Measurements from ENCODE around the gene SLC16A3. TPM values are rescaled to one million over a fixed set of nuclear protein-coding genes. Genes with fewer than 3 reads are reported as not detected.
A peak's percentile ranks its signal among the peaks of the same experiment; 100 is the strongest.

SLC16A3 gene
- total and polyA plus RNA-seq, 2 of the 8 experiments (the other 6 are each of a cell fraction or from before 2014, with no cell fraction given), result 3.8 to 8.7 TPM

DNA sequence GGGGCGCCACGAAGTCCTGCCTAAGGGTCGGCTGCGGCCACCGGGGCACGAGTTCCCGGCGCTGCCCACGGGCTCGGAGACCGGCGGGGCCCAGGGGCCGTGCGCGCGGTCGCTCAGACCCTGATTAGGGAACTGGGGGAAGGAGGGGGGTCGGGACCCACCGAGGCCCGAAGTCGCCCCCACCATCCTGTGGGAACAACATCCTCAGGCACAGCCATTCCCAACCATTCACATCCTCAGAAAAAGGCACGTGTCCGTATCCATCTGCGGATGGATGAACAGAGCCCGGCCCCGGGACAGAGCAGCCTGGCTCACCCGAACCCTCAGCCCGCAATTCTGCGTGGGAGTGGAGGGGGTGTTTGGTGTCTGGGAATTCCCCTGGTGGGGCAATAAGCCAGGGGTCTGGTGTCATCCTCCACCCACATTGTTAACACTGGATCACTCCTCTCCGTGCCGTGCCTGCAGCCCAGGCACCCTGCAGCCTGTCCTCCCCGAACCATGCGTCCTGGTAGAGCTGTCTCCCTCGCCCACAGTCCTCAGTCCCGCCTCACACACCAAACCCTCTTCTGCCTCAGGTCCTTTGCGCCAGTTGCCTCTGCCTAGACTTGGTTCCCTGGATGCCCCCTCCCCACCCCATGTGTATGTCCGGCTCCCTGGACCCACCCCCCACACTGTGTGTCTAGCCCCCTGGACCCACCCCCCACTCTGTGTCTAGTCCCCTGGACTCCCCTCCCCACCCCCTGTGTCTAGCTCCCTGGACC, 15.4 kb upstream of the SLC16A3 start:
- Histone ChIP-seq H3K14ac (ENCODE audit: insufficient read length) (no peak overlapping the region), H2BK120ac (replicated peaks; ENCODE audit: low read depth, low read length) (no peak overlapping the region), H3K27ac (ENCODE audit: low read depth, low read length) (no peak overlapping the region), H2BK12ac (ENCODE audit: low read depth, low read length) (no peak overlapping the region), H3K4me1 (replicated peaks in 1 of 4; ENCODE audit: control insufficient read depth in 3 of 4, insufficient read depth in 4 of 4, low read length in 3 of 4) (peaks cover 0 to 4% (median under 1%) of the 10 kb centered on the region in 4 experiments; a peak in 2 of 7 replicates), H3K79me2 (ENCODE audit: control insufficient read depth in 1 of 2, insufficient read depth in 2 of 2, low read length in 2 of 2) (no peaks in the 10 kb centered on the region), H3K79me1 (ENCODE audit: low read depth, low read length) (no peaks in the 10 kb centered on the region), H2AFZ (ENCODE audit: low read length) (peak overlapping the region; percentile 36; the same call in 1 of the 2 replicates), H3K56ac (replicated peaks; ENCODE audit: insufficient read length, low read depth, low read length) (no peak overlapping the region), H3K18ac (ENCODE audit: extremely low read depth, low read length) (no peak overlapping the region; the same call in 1 of the 2 replicates), H3K9me3 (ENCODE audit: insufficient read depth in 2 of 2, low read depth in 1 of 2, low read length in 1 of 2) (no peaks in the 10 kb centered on the region; a peak in 1 of 4 replicates), H3K9ac (replicated peaks in 1 of 4; ENCODE audit: extremely low read depth in 1 of 4, low read depth in 3 of 4, low read length in 3 of 4) (peak overlapping the region in 3 of 4 experiments; percentile 38 to 82 (median 59); a peak in 4 of 7 replicates), H3K4ac (replicated peaks; ENCODE audit: insufficient read length, low read depth, low read length) (peak overlapping the region; percentile 53), H2AK5ac (ENCODE audit: low read depth, low read length) (no peak overlapping the region), H4K8ac (ENCODE audit: extremely low read depth, insufficient read depth, low read length) (peak overlapping the region; percentile 92; the same call in 1 of the 2 replicates), H3K23ac (ENCODE audit: insufficient read length) (no peak overlapping the region), H3K23me2 (ENCODE audit: low read depth, low read length) (peaks cover 4% of the 10 kb centered on the region; the same call in 1 of the 2 replicates), H3K27me3 (replicated peaks in 1 of 4; ENCODE audit: control insufficient read depth in 3 of 4, extremely low read depth in 1 of 4, insufficient read depth in 3 of 4, low read length in 3 of 4) (peaks cover 2 to 21% (median 13%) of the 10 kb centered on the region in 4 experiments), H4K5ac (ENCODE audit: insufficient read length, low read depth, low read length) (no peak overlapping the region), H3K36me3 (ENCODE audit: control insufficient read depth in 2 of 4, insufficient read depth in 4 of 4, low read length in 3 of 4) (no peaks in the 10 kb centered on the region), H2BK20ac (ENCODE audit: low read length) (no peak overlapping the region), H2BK5ac (ENCODE audit: low read depth, low read length) (no peak overlapping the region; the same call in 1 of the 2 replicates), H4K20me1 (replicated peaks in 1 of 2; ENCODE audit: control insufficient read depth in 1 of 2, insufficient read depth in 2 of 2, low read length in 2 of 2) (peaks cover 0 to 2% of the 10 kb centered on the region in 2 experiments), H3K4me3 (ENCODE audit: extremely low read depth in 1 of 4, insufficient read depth in 2 of 4, low read depth in 3 of 4, low read length in 4 of 4) (peak overlapping the region; percentile 56 to 98 (median 62)), H2BK15ac (ENCODE audit: low read length) (no peak overlapping the region; the same call in 1 of the 2 replicates), H3K4me2 (ENCODE audit: insufficient read depth in 1 of 2, low read depth in 2 of 2, low read length in 2 of 2) (peak overlapping the region; percentile 61 to 93), H4K91ac (replicated peaks; ENCODE audit: insufficient read length, low read length) (peak overlapping the region; percentile 56)
- CTCF ChIA-PET (ENCODE audit: partially characterized antibody), result interaction anchor here (1.1 kb wide), 1 partner anchor 38 kb away, joined by 3 read pairs; no protein-coding TSS in a partner anchor
- DNase-seq (ENCODE audit: low read depth in 1 of 2, low spot score in 2 of 2) (peak in 1 of 2 experiments; percentile 73), FAIRE-seq (no peak)
- POLR2A ChIA-PET (ENCODE audit: partially characterized antibody), result interaction anchor here (0.7 to 3.6 kb wide), 6 partner anchors 16 to 238 kb away, joined by 3 to 11 read pairs (median 5); partner anchors contain the start of genes CSNK1D and SLC16A3
- WGBS, 2 experiments (ENCODE audit: extremely low coverage in 1 of 2, insufficient coverage in 1 of 2, insufficient read length in 1 of 2, insufficient replicate concordance in 2 of 2, low coverage in 1 of 2, low lambda C conversion rate in 2 of 2, missing lambda C conversion rate in 1 of 2), result 34% methylated on average over 11 of the region's 37 CpGs; no CpG with 5 or more reads in 1 of the 2 experiments
- TF ChIP-seq RXRA (IDR thresholded peaks at IDR 0.05; ENCODE audit: insufficient read depth, low read depth, low read length), result no peak
- TF ChIP-seq CEBPB (IDR thresholded peaks at IDR 0.05; ENCODE audit: low read depth, low read length), result no peak
- no peak for TF ChIP-seq SP2 (IDR thresholded peaks at IDR 0.05; ENCODE audit: low read length)
- no peak for TF ChIP-seq EGR1 (IDR thresholded peaks at IDR 0.05; ENCODE audit: borderline replicate concordance, low read depth, low read length)
- TF ChIP-seq CHD2 (IDR thresholded peaks at IDR 0.05; ENCODE audit: low read length), result no peak
- TF ChIP-seq PHF8 (conservative IDR thresholded peaks at IDR 0.05; ENCODE audit: low read depth, low read length), result 0 out of 2 replicates have a peak, but pooled peaks have one; percentile 16
- TF ChIP-seq RNF2 (IDR thresholded peaks at IDR 0.05; ENCODE audit: borderline replicate concordance, low read depth, low read length, missing control alignments, poor library complexity, severe bottlenecking), result no peak
- TF ChIP-seq, protein P1, sequence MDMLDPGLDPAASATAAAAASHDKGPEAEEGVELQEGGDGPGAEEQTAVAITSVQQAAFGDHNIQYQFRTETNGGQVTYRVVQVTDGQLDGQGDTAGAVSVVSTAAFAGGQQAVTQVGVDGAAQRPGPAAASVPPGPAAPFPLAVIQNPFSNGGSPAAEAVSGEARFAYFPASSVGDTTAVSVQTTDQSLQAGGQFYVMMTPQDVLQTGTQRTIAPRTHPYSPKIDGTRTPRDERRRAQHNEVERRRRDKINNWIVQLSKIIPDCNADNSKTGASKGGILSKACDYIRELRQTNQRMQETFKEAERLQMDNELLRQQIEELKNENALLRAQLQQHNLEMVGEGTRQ (IDR thresholded peaks at IDR 0.05; ENCODE audit: low read length), result peak; percentile 65
- TF ChIP-seq KDM5A (IDR thresholded peaks at IDR 0.05; ENCODE audit: low read length), result no peak

Data from H1 (cell line).